GM12864 (cell line): ENCODE data around the gene MT1HL1.

Experiments
- DNase-seq: peaks from one replicate; pipeline ENCODE4 v3.0.0-alpha.2; 2011; ENCODE audit warnings: low read depth
- H3K4me3 ChIP-seq: 2 replicates; pipeline ENCODE4 v1.5.1; 2011; ENCODE audit warnings: mild to moderate bottlenecking, low read depth, low read length, control low read depth
- TF ChIP-seq, protein P1 (sequence below): IDR thresholded peaks from 2 replicates; pipeline ENCODE4 v1.5.1; 2011; ENCODE audit warnings: low read depth, mild to moderate bottlenecking, moderate library complexity, low read length, control low read depth, inconsistent platforms; ENCODE audit errors: missing control alignments

MT1HL1 gene

DNA sequence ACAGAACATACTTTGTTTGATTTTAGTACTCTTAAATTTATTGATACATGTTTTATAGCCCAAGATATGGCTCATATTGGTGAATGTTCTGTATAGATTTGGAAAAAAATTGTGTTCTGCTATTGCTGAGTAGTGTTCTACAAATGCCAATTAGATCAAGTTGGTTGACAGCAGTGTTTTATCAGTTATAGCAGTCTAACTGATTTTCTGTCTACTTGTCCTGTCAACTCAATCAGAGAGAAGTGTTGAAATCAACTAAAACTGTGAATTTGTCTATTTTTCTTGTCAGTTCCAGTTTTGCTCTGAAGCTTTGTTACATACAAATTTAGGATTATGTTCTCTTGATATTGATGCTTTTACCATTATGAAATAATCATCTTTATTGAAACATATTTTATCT is 14.7 kb upstream of the MT1HL1 start:
- no peak for DNase-seq
- TF ChIP-seq, protein P1, sequence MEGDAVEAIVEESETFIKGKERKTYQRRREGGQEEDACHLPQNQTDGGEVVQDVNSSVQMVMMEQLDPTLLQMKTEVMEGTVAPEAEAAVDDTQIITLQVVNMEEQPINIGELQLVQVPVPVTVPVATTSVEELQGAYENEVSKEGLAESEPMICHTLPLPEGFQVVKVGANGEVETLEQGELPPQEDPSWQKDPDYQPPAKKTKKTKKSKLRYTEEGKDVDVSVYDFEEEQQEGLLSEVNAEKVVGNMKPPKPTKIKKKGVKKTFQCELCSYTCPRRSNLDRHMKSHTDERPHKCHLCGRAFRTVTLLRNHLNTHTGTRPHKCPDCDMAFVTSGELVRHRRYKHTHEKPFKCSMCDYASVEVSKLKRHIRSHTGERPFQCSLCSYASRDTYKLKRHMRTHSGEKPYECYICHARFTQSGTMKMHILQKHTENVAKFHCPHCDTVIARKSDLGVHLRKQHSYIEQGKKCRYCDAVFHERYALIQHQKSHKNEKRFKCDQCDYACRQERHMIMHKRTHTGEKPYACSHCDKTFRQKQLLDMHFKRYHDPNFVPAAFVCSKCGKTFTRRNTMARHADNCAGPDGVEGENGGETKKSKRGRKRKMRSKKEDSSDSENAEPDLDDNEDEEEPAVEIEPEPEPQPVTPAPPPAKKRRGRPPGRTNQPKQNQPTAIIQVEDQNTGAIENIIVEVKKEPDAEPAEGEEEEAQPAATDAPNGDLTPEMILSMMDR = no peak

DNA sequence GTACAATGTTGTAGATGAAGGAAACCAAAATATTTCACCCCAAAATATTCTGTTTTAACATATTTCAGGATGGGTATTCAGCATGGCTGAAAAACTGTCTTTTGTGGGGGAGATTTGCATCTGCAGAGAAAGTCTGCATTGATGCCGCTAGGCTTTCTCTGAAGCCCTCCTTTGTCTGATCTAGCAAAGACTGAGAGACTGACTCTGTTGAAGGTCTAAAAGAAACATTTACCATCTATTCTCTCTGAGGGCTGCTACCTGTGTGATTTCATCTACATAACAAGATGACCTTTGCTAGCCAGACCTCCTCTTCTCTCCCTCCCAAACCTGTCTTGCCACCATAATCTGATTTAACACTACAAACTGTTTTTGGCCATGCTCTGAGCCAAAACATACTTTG is 12.4 kb upstream of the MT1HL1 start:
- TF ChIP-seq, protein P1 = no peak
- H3K4me3 ChIP-seq = no peak overlapping the region
- DNase-seq = no peak

More for the DNA sequence above, 14.7 kb upstream of the MT1HL1 start:
- H3K4me3 ChIP-seq = no peak overlapping the region

DNA sequence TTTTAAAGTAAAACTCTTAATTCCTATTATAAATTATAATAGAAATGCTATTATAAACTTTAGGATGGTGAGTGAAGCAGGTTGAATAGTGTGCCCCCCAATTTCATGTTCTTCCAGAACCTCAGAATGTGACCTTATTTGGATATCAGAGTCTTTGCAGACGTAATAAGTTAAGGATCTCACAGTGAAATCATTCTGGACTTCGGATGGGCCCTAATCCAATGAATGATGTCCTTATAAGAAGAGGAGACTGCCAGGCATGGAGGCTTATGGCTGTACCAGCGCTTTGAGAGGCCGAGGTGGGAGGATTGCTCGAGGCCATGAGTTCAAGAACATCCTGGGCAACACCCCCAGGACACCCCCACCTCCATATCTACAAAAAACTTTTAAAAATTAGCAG is 9.4 kb upstream of the MT1HL1 start:
- H3K4me3 ChIP-seq = no peak overlapping the region
- no peak for DNase-seq
- TF ChIP-seq, protein P1 = no peak

DNA sequence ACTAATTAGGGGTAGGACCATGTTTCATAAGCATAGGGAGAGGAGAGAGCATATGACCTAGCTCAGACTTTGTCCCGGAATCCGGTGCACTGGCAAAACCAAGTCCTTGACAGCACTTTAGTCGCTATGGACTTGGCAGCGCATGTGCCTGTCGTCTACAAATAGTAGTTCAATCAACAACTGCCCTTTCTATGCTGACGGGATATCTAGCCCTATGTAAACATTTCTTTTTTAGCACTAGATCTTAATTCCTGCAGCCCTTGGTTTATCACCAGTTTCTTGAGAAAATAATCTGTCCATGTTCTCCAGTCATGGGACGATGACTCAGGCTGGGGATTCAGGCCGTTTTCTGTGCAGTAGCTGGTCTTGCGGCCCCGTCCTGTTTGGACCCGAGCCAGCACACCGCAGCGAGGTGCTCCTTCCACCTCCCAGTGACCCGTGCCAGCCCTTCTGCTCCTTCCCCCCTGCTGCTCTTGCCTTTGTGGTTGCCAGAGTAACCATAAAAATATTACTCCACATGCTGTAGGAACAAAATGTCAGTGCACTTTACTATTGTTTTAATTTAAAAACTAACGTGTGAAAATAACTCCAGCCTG is 8.6 kb upstream of the MT1HL1 start:
- TF ChIP-seq, protein P1 = no peak
- no peak for DNase-seq
- H3K4me3 ChIP-seq = no peak overlapping the region

DNA sequence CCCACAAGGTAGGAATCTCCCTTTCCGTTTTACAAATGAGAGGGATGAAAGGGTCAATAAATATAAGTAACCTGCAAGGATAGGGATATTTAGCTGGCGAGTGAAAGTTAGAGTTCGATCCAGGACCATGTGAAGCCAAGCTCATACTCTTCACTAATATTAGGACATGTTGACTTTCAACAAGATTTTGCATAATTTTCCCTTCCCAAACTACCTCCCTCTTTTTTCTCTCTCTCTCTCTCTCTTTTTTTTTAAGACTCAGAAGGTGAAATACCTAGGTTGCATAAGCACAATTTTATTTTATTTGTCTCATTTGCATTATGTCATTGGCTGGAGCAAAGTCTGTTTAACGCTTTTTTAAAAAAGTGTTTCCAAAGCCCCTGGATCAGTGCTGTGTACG is 8.1 kb upstream of the MT1HL1 start:
- TF ChIP-seq, protein P1 = no peak
- H3K4me3 ChIP-seq = no peak overlapping the region

DNA sequence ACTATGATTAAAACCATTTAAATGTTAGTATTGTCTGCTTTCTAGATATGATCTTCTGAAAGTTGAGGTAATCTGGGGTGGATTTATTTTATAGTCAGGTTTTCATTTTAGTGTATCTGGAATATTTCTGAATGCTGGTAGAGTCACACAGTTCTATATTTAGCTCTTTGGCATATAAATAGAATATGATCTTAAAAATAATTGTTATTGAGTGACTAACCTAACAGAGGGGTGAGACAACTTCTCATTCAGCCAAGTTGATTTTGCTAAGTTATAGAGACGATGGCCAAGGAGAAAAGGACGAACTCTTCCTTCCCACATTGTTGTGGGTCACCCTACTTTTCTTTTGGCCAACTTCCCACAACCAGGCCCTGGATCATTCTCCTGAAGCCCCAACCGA is 7.2 kb upstream of the MT1HL1 start:
- no peak overlapping the region for H3K4me3 ChIP-seq
- TF ChIP-seq, protein P1 = no peak
- no peak for DNase-seq

More for the DNA sequence above, 8.1 kb upstream of the MT1HL1 start:
- no peak for DNase-seq

DNA sequence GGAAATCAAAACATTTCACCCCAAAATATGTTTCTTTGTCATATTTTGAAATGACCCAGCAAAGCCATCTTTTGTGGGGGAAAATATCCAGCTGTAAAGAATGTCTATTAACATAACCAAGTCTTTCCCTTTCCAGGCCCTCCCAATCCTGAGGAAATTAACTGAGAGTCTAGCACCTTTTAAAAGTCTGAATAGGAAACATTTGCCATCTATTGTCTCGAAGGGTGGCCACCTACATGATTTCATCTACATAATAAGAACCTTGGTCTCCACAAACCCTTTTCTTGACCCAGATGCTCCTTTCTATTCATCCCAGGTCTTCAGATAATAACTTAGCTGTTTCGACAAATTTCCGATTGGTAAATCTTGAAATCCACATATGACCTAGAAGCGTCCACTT is 5.4 kb upstream of the MT1HL1 start:
- no peak overlapping the region for H3K4me3 ChIP-seq
- TF ChIP-seq, protein P1 = no peak
- DNase-seq = no peak
